K562 (cell line): ENCODE results near the gene FNDC11. TPM values are rescaled to one million over a fixed set of nuclear protein-coding genes. Genes with fewer than 3 reads are reported as not detected.

Source experiments
- ARID1B ChIP-seq: fragments of 450-650 bp; IDR thresholded peaks from 2 replicates; pipeline ENCODE4 v1.6.1; 2016; ENCODE audit warnings: antibody characterized with exemption, mild to moderate bottlenecking, inconsistent platforms
- CEBPG ChIP-seq, 3 experiments: fragments of 200-800 bp in 1 of 3; sonication (Bioruptor generic) in 1 of 3; sonication (generic) in 1 of 3; formaldehyde crosslinking in 1 of 3; IDR thresholded peaks in 2 of 3; conservative IDR thresholded peaks in 1 of 3; 2 replicates each; pipeline versions ENCODE4 v1.6.1 to v1.8.0; 2016 to 2022; ENCODE audit warnings: missing compliant biosample characterization in 2 of 3, missing genetic modification characterization in 2 of 3, mild to moderate bottlenecking in 1 of 3, missing genetic modification reagents in 1 of 3
- COPS2 ChIP-seq: fragments of 450-650 bp; conservative IDR thresholded peaks from 2 replicates; pipeline ENCODE4 v1.6.1; 2016; ENCODE audit warnings: mild to moderate bottlenecking, moderate library complexity
- CTBP1 ChIP-seq: fragments of 450-650 bp; IDR thresholded peaks from 2 replicates; pipeline ENCODE4 v1.6.1; 2016; ENCODE audit warnings: borderline replicate concordance
- ELF4 ChIP-seq: fragments of 450-650 bp; formaldehyde crosslinking; IDR thresholded peaks from 2 replicates; pipeline ENCODE4 v1.4.0; 2022; ENCODE audit warnings: missing genetic modification characterization
- EZH2 ChIP-seq: IDR thresholded peaks from 2 replicates; pipeline ENCODE4 v1.6.1; 2012; ENCODE audit warnings: low read depth, mild to moderate bottlenecking, inconsistent platforms, low read length, borderline replicate concordance
- GABPA ChIP-seq: fragments of 200-800 bp; sonication (Bioruptor generic); conservative IDR thresholded peaks from 2 replicates; pipeline ENCODE4 v1.6.1; 2016; ENCODE audit warnings: low read depth, missing genetic modification characterization, missing compliant biosample characterization
- NFIC ChIP-seq: fragments of 450-650 bp; IDR thresholded peaks from 2 replicates; pipeline ENCODE4 v1.6.1; 2017; ENCODE audit warnings: mild to moderate bottlenecking, inconsistent platforms
- NFXL1 ChIP-seq: fragments of 450-650 bp; formaldehyde crosslinking; IDR thresholded peaks from 2 replicates; pipeline ENCODE4 v1.4.0; 2021; ENCODE audit warnings: mild to moderate bottlenecking
- PCBP1 ChIP-seq: fragments of 200-400 bp; formaldehyde crosslinking; IDR thresholded peaks from 2 replicates; pipeline ENCODE4 v1.6.1; 2018; ENCODE audit warnings: mild to moderate bottlenecking, low read depth, low read length; ENCODE audit not compliant: poor library complexity, severe bottlenecking
- PURB ChIP-seq: sonication (generic); formaldehyde crosslinking; IDR thresholded peaks from 2 replicates; pipeline ENCODE4 v1.9.0; 2021; ENCODE audit warnings: low read depth, mild to moderate bottlenecking, missing genetic modification reagents
- PYGO2 ChIP-seq: fragments of 450-650 bp; IDR thresholded peaks from 2 replicates; pipeline ENCODE4 v1.6.1; 2016; ENCODE audit warnings: mild to moderate bottlenecking, missing genetic modification characterization, moderate library complexity, missing compliant biosample characterization
- RBM14 ChIP-seq: fragments of 200-400 bp; formaldehyde crosslinking; IDR thresholded peaks from 2 replicates; pipeline ENCODE4 v1.6.1; 2018; ENCODE audit warnings: low read depth, mild to moderate bottlenecking, low read length, moderate library complexity, borderline replicate concordance; ENCODE audit not compliant: insufficient read depth
- RBM15 ChIP-seq: fragments of 200-400 bp; formaldehyde crosslinking; IDR thresholded peaks from 2 replicates; pipeline ENCODE4 v1.6.1; 2018; ENCODE audit warnings: mild to moderate bottlenecking, low read length, moderate library complexity; ENCODE audit not compliant: insufficient read depth
- RFX7 ChIP-seq: fragments of 250-450 bp; sonication (Bioruptor Pico); IDR thresholded peaks from 2 replicates; pipeline ENCODE4 v1.5.1; 2021; ENCODE audit warnings: mild to moderate bottlenecking
- SREBF2 ChIP-seq: sonication (generic); formaldehyde crosslinking; IDR thresholded peaks from 2 replicates; pipeline ENCODE4 v1.4.0; 2020; ENCODE audit warnings: mild to moderate bottlenecking, missing genetic modification reagents
- ZKSCAN1 ChIP-seq: fragments of 150-350 bp; IDR thresholded peaks from 2 replicates; pipeline ENCODE4 v1.6.1; 2016; ENCODE audit warnings: low read depth, low read length
- ZNF133 ChIP-seq: fragments of 250-450 bp; sonication (Bioruptor Pico); IDR thresholded peaks from 2 replicates; pipeline ENCODE4 v1.4.0; 2020; ENCODE audit warnings: mild to moderate bottlenecking
- ZNF224 ChIP-seq: sonication (generic); formaldehyde crosslinking; IDR thresholded peaks from 2 replicates; pipeline ENCODE4 v1.8.0; 2022; ENCODE audit warnings: mild to moderate bottlenecking, missing genetic modification reagents
- ZNF699 ChIP-seq: fragments of 250-450 bp; sonication (Bioruptor Pico); IDR thresholded peaks from 2 replicates; pipeline ENCODE4 v1.8.0; 2021; ENCODE audit warnings: mild to moderate bottlenecking, moderate library complexity; ENCODE audit not compliant: insufficient replicate concordance
- polyA plus RNA-seq, 8 experiments: library from polyadenylated mRNA; depleted of rRNA in 4 of 8; stranded (reverse) in 5 of 8; unstranded in 3 of 8; fragments of >200 nt; fragmentation: Nextera tagmentation in 2 of 8; fragmentation: Illumina TruSeq in 1 of 8; extraction: Ambion mirVana in 2 of 8; extraction: Trizol in 1 of 8; gene quantifications; 2 replicates each; pipeline versions ENCODE4 v1.2.1 to v1.2.3, GENCODE V29; 2011 to 2014; ENCODE audit warnings: inconsistent platforms in 1 of 8, missing spikeins in 1 of 8
- total RNA-seq, 7 experiments: library from RNA; depleted of rRNA in 6 of 7; stranded (reverse); fragments of >200 nt in 6 of 7; fragmentation: Illumina TruSeq in 2 of 7; extraction: Trizol in 2 of 7; gene quantifications; 2 replicates each; pipeline versions ENCODE4 v1.2.1 to v1.2.3, GENCODE V29; 2011 to 2021; ENCODE audit warnings: low replicate concordance in 1 of 7
- TF ChIP-seq, protein P1 (sequence below): sonication (generic); formaldehyde crosslinking; IDR thresholded peaks from 2 replicates; pipeline ENCODE4 v1.8.0; 2023; ENCODE audit warnings: missing genetic modification reagents, mild to moderate bottlenecking, borderline replicate concordance
- TF ChIP-seq, protein P2 (sequence below): sonication (generic); formaldehyde crosslinking; IDR thresholded peaks from 2 replicates; pipeline ENCODE4 v1.8.1; 2022; ENCODE audit warnings: missing genetic modification reagents

The FNDC11 gene
- total and polyA plus RNA-seq, 9 of the 15 experiments (the other 6 are each of a cell fraction or from before 2014, with no cell fraction given): 0.08 to 2.3 (median 0.64) TPM; not detected in 2

DNA sequence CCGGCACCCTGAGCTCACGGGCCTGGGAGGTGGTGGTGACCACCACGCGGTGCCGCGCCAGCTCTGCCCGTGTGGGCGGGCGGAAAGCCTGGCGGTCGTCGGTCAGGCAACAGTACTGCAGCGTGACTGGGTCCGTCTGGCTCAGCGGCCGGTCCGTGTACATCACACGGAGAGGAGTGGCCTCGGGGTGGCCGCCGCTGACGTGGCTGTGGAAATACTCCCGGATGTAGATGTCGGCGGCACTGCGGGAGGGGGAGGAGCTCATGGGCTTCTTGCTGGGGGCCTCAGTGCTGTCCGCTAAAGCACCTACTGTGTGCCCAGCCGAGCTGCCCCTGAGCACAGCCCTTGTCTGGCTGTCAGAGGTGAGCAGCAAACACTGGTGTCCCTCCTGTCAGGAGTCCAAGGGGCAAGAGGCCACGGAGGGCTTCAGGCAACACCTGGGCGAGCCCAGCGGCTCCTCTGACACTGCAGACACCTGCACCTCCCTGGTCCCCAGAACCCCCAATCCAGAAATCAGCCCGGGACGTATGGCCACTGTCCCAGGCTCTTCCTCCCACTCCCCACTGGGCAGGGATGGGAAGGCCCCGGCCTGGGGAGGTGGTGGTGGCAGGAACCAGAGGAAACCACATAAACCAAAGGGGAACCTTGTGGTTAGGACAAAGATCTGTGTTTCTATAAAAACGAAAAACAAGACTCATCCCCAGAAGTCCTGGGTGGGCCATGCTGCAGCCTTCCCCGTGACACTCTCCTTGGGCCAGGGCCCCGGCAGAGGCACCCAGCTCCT is 13.6 kb downstream of the FNDC11 start (continued):
- TF ChIP-seq SREBF2: no peak
- TF ChIP-seq NFXL1 (CRISPR knock-in tag): no peak
- no peak for TF ChIP-seq ELF4 (CRISPR knock-in tag)
- no peak for TF ChIP-seq NFIC
- TF ChIP-seq ZNF224 (CRISPR knock-in tag): no peak
- TF ChIP-seq RBM15: no peak
- no peak for TF ChIP-seq PURB (CRISPR knock-in tag)
- no peak for TF ChIP-seq EZH2
- no peak for TF ChIP-seq CEBPG (CRISPR knock-in tag; IDR thresholded peaks at IDR 0.05)
- TF ChIP-seq CEBPG (tag; conservative IDR thresholded peaks at IDR 0.05 in 1 of 2, IDR thresholded peaks at IDR 0.05 in 1 of 2): no peak
- TF ChIP-seq, protein P1, sequence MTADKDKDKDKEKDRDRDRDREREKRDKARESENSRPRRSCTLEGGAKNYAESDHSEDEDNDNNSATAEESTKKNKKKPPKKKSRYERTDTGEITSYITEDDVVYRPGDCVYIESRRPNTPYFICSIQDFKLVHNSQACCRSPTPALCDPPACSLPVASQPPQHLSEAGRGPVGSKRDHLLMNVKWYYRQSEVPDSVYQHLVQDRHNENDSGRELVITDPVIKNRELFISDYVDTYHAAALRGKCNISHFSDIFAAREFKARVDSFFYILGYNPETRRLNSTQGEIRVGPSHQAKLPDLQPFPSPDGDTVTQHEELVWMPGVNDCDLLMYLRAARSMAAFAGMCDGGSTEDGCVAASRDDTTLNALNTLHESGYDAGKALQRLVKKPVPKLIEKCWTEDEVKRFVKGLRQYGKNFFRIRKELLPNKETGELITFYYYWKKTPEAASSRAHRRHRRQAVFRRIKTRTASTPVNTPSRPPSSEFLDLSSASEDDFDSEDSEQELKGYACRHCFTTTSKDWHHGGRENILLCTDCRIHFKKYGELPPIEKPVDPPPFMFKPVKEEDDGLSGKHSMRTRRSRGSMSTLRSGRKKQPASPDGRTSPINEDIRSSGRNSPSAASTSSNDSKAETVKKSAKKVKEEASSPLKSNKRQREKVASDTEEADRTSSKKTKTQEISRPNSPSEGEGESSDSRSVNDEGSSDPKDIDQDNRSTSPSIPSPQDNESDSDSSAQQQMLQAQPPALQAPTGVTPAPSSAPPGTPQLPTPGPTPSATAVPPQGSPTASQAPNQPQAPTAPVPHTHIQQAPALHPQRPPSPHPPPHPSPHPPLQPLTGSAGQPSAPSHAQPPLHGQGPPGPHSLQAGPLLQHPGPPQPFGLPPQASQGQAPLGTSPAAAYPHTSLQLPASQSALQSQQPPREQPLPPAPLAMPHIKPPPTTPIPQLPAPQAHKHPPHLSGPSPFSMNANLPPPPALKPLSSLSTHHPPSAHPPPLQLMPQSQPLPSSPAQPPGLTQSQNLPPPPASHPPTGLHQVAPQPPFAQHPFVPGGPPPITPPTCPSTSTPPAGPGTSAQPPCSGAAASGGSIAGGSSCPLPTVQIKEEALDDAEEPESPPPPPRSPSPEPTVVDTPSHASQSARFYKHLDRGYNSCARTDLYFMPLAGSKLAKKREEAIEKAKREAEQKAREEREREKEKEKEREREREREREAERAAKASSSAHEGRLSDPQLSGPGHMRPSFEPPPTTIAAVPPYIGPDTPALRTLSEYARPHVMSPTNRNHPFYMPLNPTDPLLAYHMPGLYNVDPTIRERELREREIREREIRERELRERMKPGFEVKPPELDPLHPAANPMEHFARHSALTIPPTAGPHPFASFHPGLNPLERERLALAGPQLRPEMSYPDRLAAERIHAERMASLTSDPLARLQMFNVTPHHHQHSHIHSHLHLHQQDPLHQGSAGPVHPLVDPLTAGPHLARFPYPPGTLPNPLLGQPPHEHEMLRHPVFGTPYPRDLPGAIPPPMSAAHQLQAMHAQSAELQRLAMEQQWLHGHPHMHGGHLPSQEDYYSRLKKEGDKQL (CRISPR knock-in tag): no peak
- no peak for TF ChIP-seq CTBP1
- TF ChIP-seq ZKSCAN1: peak; percentile 97
- TF ChIP-seq RBM14: no peak
- TF ChIP-seq ZNF699 (CRISPR knock-in tag): no peak
- TF ChIP-seq, protein P2, sequence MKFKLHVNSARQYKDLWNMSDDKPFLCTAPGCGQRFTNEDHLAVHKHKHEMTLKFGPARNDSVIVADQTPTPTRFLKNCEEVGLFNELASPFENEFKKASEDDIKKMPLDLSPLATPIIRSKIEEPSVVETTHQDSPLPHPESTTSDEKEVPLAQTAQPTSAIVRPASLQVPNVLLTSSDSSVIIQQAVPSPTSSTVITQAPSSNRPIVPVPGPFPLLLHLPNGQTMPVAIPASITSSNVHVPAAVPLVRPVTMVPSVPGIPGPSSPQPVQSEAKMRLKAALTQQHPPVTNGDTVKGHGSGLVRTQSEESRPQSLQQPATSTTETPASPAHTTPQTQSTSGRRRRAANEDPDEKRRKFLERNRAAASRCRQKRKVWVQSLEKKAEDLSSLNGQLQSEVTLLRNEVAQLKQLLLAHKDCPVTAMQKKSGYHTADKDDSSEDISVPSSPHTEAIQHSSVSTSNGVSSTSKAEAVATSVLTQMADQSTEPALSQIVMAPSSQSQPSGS: no peak
- TF ChIP-seq PCBP1: peak; percentile 43
- TF ChIP-seq GABPA (tag): peak; percentile 25; the same call in 1 of the 2 replicates
- TF ChIP-seq COPS2: no peak
- no peak for TF ChIP-seq ZNF133 (CRISPR knock-in tag)
- TF ChIP-seq RFX7 (CRISPR knock-in tag): no peak
- no peak for TF ChIP-seq PYGO2
- no peak for TF ChIP-seq ARID1B
